Right ventricle myocardium superior (tissue), 1 donor: ENCODE results near the gene ZNF175. TPM values are rescaled to one million over a fixed set of nuclear protein-coding genes. Genes with fewer than 3 reads are reported as not detected.
"Not testable (repeated sequence)": the region's sequence is repeated elsewhere in the genome, so short reads cannot be mapped to it uniquely, and the experiment has no call there.

ENCODE experiments used
- ATAC-seq: fragments of 200-7000 bp; cut with Tn5 transposase; one replicate; pipeline ENCODE4 v1.9.1; 2020; ENCODE audit warnings: mild to moderate bottlenecking; ENCODE audit not compliant: poor library complexity
- DNase-seq: peaks from one replicate; pipeline ENCODE4 v3.0.0-alpha.2; 2020
- intact Hi-C: fragments of 100-400 bp; cut with DNase I; formaldehyde crosslinking; loops from one replicate; pipeline ENCODE4 v1.11.2; 2022
- total RNA-seq: library from RNA; stranded (reverse); fragmentation: NEBNext Ultra II Directional; extraction: Animal tissue kit (Norgen Biotek cat#: 25700); gene quantifications from one replicate; pipeline ENCODE4 v1.2.1, GENCODE V29; 2021
- donor health status: DM: no; HTN: yes; CAD: no; lungs with severe emphysema.

The ZNF175 gene
- total RNA-seq, 1 donor from 2014 or later, result 6.5 TPM

GRCh38 chr19:51607920-51608562, 37.0 kb downstream of the ZNF175 start:
- peak; percentile 53 for ATAC-seq
- intact Hi-C loops, result no loop called here
- peak; percentile 91 for DNase-seq

GRCh38 chr19:51610576-51610975, 39.5 kb downstream of the ZNF175 start:
- ATAC-seq (no peak), DNase-seq (no peak)
- intact Hi-C loops, result no loop called here

GRCh38 chr19:51614789-51615188, 43.7 kb downstream of the ZNF175 start:
- no peak for ATAC-seq
- intact Hi-C loops, result no loop called here
- DNase-seq, result no peak

GRCh38 chr19:51615991-51616390, 44.9 kb downstream of the ZNF175 start:
- ATAC-seq (no peak), DNase-seq (no peak)
- intact Hi-C loops, result no loop called here

- DNase-seq (no peak), ATAC-seq (no peak)
- intact Hi-C loops, result no loop called here
Measured at GRCh38 chr19:51621178-51621577, 50.1 kb downstream of the ZNF175 start.

GRCh38 chr19:51626675-51627074, 55.6 kb downstream of the ZNF175 start:
- DNase-seq (no peak), ATAC-seq (no peak)
- intact Hi-C loops, result no loop called here

- ATAC-seq (no peak), DNase-seq (no peak)
- intact Hi-C loops, result no loop called here
Measured at GRCh38 chr19:51627491-51628138, 56.5 kb downstream of the ZNF175 start.

- intact Hi-C loops, result no loop called here
- no peak for ATAC-seq
- no peak for DNase-seq
Measured at GRCh38 chr19:51628153-51628939, 57.3 kb downstream of the ZNF175 start.

GRCh38 chr19:51630315-51630714, 59.2 kb downstream of the ZNF175 start, which contains the start of gene SIGLEC5:
Gene SIGLEC5 (minus strand): TSS chr19:51630401. CDS start chr19:51630335, 66 bp downstream.
- ATAC-seq (peak; percentile 48), DNase-seq (peak; percentile 46)
- intact Hi-C loops, result not testable (repeated sequence)

GRCh38 chr19:51632126-51632525, 61.0 kb downstream of the ZNF175 start:
- ATAC-seq (no peak), DNase-seq (no peak)
- intact Hi-C loops, result no loop called here

- intact Hi-C loops, result no loop called here
- DNase-seq, result no peak
- no peak for ATAC-seq
Measured at GRCh38 chr19:51637362-51637978, 66.4 kb downstream of the ZNF175 start.

GRCh38 chr19:51639916-51640315, 68.8 kb downstream of the ZNF175 start:
- DNase-seq, result no peak
- intact Hi-C loops, result no loop called here
- no peak for ATAC-seq

GRCh38 chr19:51640386-51640785, 69.3 kb downstream of the ZNF175 start:
- DNase-seq, result no peak
- no peak for ATAC-seq
- intact Hi-C loops, result no loop called here

GRCh38 chr19:51641648-51642047, 70.6 kb downstream of the ZNF175 start:
- ATAC-seq (no peak), DNase-seq (no peak)
- intact Hi-C loops, result no loop called here

Other genes with a start within 250 kb of the ZNF175 start
- gene VSIG10L, start 229.1 kb upstream of the ZNF175 start, total RNA-seq, result 0.65 TPM
- gene ETFB, start 204.9 kb upstream of the ZNF175 start, total RNA-seq, result 530 TPM
- 0.46 TPM for gene CLDND2, start 202.3 kb upstream of the ZNF175 start, total RNA-seq
- 2.3 TPM for gene NKG7, start 198.6 kb upstream of the ZNF175 start, total RNA-seq
- gene LIM2, start 183.3 kb upstream of the ZNF175 start, total RNA-seq, result not detected
- gene C19orf84, start 180.7 kb upstream of the ZNF175 start, total RNA-seq, result not detected
- gene SIGLEC10, start 153.6 kb upstream of the ZNF175 start, total RNA-seq, result 0.19 TPM
- 0.13 TPM for gene SIGLEC8, start 112.8 kb upstream of the ZNF175 start, total RNA-seq
- gene CEACAM18, start 92.7 kb upstream of the ZNF175 start, total RNA-seq, result not detected
- not detected for gene SIGLEC12, start 69.5 kb upstream of the ZNF175 start, total RNA-seq
- gene SIGLEC6, start 39.6 kb upstream of the ZNF175 start, total RNA-seq, result 0.16 TPM
- not detected for gene SIGLEC5, start 59.1 kb downstream of the ZNF175 start, total RNA-seq
- 1.00 TPM for gene SIGLEC14, start 75.5 kb downstream of the ZNF175 start, total RNA-seq
- 10.1 TPM for gene SPACA6, start 122.0 kb downstream of the ZNF175 start, total RNA-seq
- gene HAS1, start 152.7 kb downstream of the ZNF175 start, total RNA-seq, result 0.70 TPM
- gene FPR1, start 180.6 kb downstream of the ZNF175 start, total RNA-seq, result 3.5 TPM
- 0.59 TPM for gene FPR2, start 189.9 kb downstream of the ZNF175 start, total RNA-seq
- gene FPR3, start 223.9 kb downstream of the ZNF175 start, total RNA-seq, result 4.0 TPM